Osteoblast (primary cell): ENCODE results near the gene MYL6B. TPM values are rescaled to one million over a fixed set of nuclear protein-coding genes. Genes with fewer than 3 reads are reported as not detected.

Experiments
- DNase-seq: peaks from one replicate; pipeline ENCODE4 v3.0.0; 2011; ENCODE audit warnings: low spot score, mixed read lengths; ENCODE audit not compliant: insufficient read length; ENCODE audit errors: missing footprints
- H2AFZ ChIP-seq: 2 replicates; pipeline ENCODE4 v1.6.0; 2011; ENCODE audit warnings: mild to moderate bottlenecking, low read length
- H3K27ac ChIP-seq: 2 replicates; pipeline ENCODE4 v1.5.1; 2011; ENCODE audit warnings: mild to moderate bottlenecking, low read depth, low read length, moderate library complexity
- H3K27me3 ChIP-seq: 2 replicates; pipeline ENCODE4 v1.6.0; 2012; ENCODE audit warnings: mild to moderate bottlenecking, control low read depth, inconsistent platforms, low read length, moderate library complexity; ENCODE audit not compliant: insufficient read depth
- H3K36me3 ChIP-seq: 2 replicates; pipeline ENCODE4 v1.5.1; 2011; ENCODE audit warnings: mild to moderate bottlenecking, low read length, control low read depth, moderate library complexity; ENCODE audit not compliant: insufficient read depth
- H3K4me1 ChIP-seq: 2 replicates; pipeline ENCODE4 v1.5.1; 2011; ENCODE audit warnings: mild to moderate bottlenecking, low read length, control low read depth, moderate library complexity; ENCODE audit not compliant: insufficient read depth
- H3K4me2 ChIP-seq: 2 replicates; pipeline ENCODE4 v1.6.0; 2011; ENCODE audit warnings: mild to moderate bottlenecking, low read length; ENCODE audit not compliant: insufficient read depth
- H3K4me3 ChIP-seq: fragments of 200-600 bp; sonication (generic); 3 replicates; pipeline ENCODE4 v1.5.1; 2012; ENCODE audit warnings: mild to moderate bottlenecking, low read length, inconsistent platforms; ENCODE audit not compliant: insufficient read depth
- H3K79me2 ChIP-seq: 2 replicates; pipeline ENCODE4 v1.6.0; 2012; ENCODE audit warnings: mild to moderate bottlenecking, low read length, control low read depth, inconsistent platforms; ENCODE audit not compliant: insufficient read depth
- H3K9me3 ChIP-seq: 2 replicates; pipeline ENCODE4 v1.5.1; 2011; ENCODE audit warnings: low read depth, low read length, control low read depth
- H4K20me1 ChIP-seq: 2 replicates; pipeline ENCODE4 v1.6.0; 2012; ENCODE audit warnings: mild to moderate bottlenecking, low read length, control low read depth; ENCODE audit not compliant: insufficient read depth
- total RNA-seq: library from RNA; depleted of rRNA; stranded (reverse); fragments of >200 nt; gene quantifications from 2 replicates; pipeline ENCODE4 v1.2.3, GENCODE V29; 2012
- TF ChIP-seq, protein P1 (sequence below): IDR thresholded peaks from 2 replicates; pipeline ENCODE4 v1.5.1; 2011; ENCODE audit warnings: mild to moderate bottlenecking, low read depth, low read length, moderate library complexity; ENCODE audit errors: extremely low read depth

MYL6B gene
- total RNA-seq, 1 donor, result 53.9 TPM

DNA sequence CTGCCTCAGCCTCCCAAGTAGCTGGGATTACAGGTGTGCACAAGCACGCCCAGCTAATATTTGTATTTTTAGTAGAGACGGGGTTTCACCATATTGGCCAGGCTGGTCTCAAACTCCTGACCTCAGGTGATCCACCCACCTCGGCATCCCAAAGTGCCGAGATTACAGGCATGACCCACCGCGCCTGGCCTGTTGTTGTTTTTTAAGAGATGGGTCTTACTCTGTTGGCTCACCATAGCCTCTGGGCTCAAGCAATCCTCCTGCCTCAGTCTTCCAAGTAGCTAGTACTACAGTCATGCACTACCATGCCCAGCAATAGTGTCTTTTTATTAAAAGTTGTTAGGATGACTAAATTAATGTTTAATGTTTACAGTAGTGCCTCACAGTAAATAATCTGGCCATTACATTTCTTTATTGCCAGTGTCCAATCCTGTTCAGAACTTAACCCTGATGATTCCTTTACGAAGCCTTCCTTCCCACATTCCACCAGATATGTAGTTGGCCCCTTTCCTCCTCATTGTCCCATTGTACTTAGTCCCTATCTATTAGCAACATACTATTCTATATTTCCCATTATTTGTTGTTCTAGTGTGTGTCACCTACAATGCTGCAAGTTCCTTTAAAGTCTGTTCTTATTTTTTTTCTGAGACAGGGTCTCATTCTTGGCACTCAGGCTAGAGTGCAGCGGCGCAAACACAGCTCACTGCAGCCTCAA is 45.7 kb downstream of the MYL6B start:
- no peak overlapping the region for H3K27ac ChIP-seq
- H3K27me3 ChIP-seq, result no peaks in the 10 kb centered on the region
- H3K36me3 ChIP-seq, result no peaks in the 10 kb centered on the region
- H3K79me2 ChIP-seq, result no peaks in the 10 kb centered on the region
- TF ChIP-seq, protein P1, sequence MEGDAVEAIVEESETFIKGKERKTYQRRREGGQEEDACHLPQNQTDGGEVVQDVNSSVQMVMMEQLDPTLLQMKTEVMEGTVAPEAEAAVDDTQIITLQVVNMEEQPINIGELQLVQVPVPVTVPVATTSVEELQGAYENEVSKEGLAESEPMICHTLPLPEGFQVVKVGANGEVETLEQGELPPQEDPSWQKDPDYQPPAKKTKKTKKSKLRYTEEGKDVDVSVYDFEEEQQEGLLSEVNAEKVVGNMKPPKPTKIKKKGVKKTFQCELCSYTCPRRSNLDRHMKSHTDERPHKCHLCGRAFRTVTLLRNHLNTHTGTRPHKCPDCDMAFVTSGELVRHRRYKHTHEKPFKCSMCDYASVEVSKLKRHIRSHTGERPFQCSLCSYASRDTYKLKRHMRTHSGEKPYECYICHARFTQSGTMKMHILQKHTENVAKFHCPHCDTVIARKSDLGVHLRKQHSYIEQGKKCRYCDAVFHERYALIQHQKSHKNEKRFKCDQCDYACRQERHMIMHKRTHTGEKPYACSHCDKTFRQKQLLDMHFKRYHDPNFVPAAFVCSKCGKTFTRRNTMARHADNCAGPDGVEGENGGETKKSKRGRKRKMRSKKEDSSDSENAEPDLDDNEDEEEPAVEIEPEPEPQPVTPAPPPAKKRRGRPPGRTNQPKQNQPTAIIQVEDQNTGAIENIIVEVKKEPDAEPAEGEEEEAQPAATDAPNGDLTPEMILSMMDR, result no peak
- no peak overlapping the region for H3K4me3 ChIP-seq
- DNase-seq, result peak; percentile 17
- no peaks in the 10 kb centered on the region for H3K9me3 ChIP-seq
- H3K4me1 ChIP-seq, result peaks cover 9% of the 10 kb centered on the region
- H2AFZ ChIP-seq, result no peak overlapping the region
- no peak overlapping the region for H3K4me2 ChIP-seq
- H4K20me1 ChIP-seq, result no peaks in the 10 kb centered on the region

DNA sequence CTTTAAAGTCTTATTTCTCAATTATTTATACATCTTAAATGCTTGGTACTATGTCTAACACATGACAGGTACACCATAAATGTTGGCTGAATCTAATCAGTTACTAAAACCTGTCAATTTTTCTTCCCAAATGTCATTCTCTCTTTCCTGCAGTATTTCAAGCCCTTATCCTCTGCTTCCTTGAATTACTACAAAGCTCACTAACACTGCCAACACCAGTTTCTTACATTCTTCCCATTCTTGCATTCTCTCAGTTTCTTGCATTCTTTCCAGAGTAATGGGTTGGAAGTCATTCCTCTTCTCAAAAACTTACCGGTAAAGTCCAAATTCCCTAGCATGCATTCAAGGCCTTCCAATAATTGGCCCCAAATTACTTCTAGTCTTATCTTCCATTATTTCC is 46.4 kb downstream of the MYL6B start:
- Histone ChIP-seq H3K36me3 (no peaks in the 10 kb centered on the region), H3K9me3 (no peaks in the 10 kb centered on the region), H3K79me2 (no peaks in the 10 kb centered on the region), H3K27ac (no peak overlapping the region), H2AFZ (no peak overlapping the region), H3K4me3 (no peak overlapping the region), H4K20me1 (no peaks in the 10 kb centered on the region), H3K4me2 (no peak overlapping the region), H3K27me3 (no peaks in the 10 kb centered on the region), H3K4me1 (peaks cover 9% of the 10 kb centered on the region)
- TF ChIP-seq, protein P1, result no peak
- DNase-seq, result no peak

DNA sequence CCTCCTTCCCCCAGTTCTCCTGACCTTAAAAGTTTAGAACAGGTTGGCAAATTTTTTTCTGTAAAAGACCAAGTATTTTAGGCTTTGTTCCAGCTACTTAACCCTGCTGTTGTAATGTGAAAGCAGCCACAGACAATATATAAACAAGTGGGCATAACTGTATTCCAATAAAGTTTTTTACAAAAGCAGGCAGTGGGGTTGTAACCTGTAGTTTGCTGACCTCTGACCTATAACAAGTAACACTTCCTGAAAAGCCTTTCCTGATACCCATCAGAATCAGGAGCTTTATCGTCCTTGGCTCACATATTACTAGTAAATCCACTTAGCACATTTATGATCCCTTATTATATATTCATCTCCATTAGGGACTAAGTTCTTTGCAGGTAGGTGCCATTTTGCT is 50.0 kb downstream of the MYL6B start:
- Histone ChIP-seq H3K27me3 (no peaks in the 10 kb centered on the region), H4K20me1 (peaks cover 12% of the 10 kb centered on the region), H3K36me3 (peaks cover 30% of the 10 kb centered on the region), H3K4me3 (no peak overlapping the region), H3K27ac (no peak overlapping the region), H3K79me2 (no peaks in the 10 kb centered on the region), H2AFZ (no peak overlapping the region), H3K4me2 (no peak overlapping the region), H3K4me1 (peaks cover 12% of the 10 kb centered on the region), H3K9me3 (no peaks in the 10 kb centered on the region)
- DNase-seq, result no peak
- TF ChIP-seq, protein P1, result no peak

DNA sequence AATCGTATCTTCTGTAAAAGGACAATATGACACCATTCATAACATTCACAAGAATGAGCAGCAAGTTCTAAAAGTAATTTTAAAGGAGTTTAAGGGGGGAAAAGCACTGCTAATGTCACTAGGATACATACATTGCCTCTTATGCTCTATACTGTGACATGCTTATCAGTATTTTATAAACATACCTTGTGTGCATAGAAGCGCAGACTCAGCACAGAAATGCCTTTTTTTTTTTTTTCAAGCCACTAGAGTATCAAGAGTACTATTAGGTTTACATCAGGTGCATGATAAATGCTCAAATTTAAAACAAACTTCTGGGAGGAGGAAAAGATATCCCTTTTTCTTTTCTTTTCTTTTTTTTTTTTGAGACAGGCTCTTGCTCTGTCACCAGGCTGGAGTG is 50.5 kb downstream of the MYL6B start:
- H3K79me2 ChIP-seq, result no peaks in the 10 kb centered on the region

More for the DNA sequence above, 50.5 kb downstream of the MYL6B start:
- Histone ChIP-seq H3K27ac (no peak overlapping the region), H2AFZ (no peak overlapping the region), H3K4me3 (no peak overlapping the region), H3K27me3 (no peaks in the 10 kb centered on the region), H3K9me3 (no peaks in the 10 kb centered on the region), H3K4me2 (no peak overlapping the region), H3K36me3 (peaks cover 35% of the 10 kb centered on the region), H4K20me1 (peaks cover 13% of the 10 kb centered on the region), H3K4me1 (peaks cover 11% of the 10 kb centered on the region)
- TF ChIP-seq, protein P1, result no peak
- DNase-seq, result peak; percentile 4
